ENCODE results near the gene HOXA10.

The HOXA10 gene

DNA sequence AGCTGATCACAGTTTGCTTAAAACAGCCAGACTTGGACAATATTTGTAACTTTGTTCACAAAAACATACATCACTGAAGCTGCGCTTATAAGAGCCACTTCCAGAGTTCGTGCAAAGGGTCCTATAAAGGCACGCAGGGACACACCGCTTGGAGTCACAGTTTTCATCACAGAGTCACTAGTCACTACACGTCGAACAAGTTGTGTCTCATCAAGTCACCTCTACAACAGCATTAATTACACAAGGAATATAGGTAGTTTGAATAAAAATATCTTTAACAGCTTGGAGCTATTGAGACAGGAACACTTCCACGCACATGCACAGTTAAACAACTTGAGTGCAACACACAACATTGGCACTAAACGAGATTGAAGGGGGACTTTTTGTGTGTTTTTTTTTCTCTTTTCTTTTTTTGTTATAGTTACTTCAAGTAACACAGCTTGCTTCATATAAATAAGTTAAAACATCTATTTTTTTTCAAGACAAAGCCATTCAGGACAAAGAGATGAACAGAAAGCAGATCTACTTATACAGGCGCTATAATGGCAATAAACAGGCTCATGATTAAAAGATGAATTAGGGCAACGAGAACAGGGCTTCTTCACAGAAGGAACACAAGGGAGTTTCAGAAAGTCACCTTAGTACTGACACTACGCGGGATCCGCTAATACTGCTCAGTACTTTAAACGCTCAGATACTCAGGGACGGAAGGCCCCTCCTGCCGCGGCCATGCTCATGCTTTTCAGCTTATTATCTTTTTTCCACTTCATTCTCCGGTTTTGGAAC, 32.8 kb downstream of the HOXA10 start:
- TF ChIP-seq, protein P1, sequence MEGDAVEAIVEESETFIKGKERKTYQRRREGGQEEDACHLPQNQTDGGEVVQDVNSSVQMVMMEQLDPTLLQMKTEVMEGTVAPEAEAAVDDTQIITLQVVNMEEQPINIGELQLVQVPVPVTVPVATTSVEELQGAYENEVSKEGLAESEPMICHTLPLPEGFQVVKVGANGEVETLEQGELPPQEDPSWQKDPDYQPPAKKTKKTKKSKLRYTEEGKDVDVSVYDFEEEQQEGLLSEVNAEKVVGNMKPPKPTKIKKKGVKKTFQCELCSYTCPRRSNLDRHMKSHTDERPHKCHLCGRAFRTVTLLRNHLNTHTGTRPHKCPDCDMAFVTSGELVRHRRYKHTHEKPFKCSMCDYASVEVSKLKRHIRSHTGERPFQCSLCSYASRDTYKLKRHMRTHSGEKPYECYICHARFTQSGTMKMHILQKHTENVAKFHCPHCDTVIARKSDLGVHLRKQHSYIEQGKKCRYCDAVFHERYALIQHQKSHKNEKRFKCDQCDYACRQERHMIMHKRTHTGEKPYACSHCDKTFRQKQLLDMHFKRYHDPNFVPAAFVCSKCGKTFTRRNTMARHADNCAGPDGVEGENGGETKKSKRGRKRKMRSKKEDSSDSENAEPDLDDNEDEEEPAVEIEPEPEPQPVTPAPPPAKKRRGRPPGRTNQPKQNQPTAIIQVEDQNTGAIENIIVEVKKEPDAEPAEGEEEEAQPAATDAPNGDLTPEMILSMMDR (IDR thresholded peaks at IDR 0.05): no peak

DNA sequence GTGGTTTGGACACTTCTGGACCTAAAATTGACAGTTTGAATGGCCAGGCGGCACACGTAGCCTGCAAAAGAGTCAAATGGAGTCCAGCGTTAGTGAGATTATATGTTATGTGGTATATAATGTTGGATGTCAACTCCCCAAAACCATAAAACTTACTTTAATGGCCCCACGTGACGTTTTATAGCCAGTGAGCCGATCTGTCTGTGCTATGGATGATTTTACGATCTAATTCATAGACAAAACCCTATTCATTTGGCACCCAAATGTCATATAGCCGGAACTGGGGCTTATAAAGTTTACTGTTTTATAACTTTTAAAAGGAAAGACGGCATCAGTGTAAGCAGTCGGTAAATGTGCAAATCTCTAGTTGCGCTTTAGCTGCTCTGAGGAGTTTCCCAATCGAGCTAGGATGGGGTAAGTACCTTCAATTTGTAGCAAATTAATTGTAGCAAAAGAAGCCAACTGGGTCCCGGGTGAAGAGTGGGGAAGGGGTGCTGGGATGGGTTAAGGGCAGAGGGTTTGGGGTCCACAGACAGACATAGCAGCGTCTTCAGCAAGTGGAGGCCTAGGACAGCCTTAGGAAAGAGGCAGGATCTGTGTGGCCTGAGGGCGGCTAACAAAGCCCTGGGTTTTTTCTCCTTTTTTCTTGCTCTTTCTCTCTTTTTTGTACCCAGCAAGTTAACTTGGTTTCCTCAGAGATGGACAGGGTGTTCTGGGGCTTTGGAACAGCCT, 33.8 kb downstream of the HOXA10 start:
- TF ChIP-seq, protein P1 (IDR thresholded peaks at IDR 0.05): no peak

DNA sequence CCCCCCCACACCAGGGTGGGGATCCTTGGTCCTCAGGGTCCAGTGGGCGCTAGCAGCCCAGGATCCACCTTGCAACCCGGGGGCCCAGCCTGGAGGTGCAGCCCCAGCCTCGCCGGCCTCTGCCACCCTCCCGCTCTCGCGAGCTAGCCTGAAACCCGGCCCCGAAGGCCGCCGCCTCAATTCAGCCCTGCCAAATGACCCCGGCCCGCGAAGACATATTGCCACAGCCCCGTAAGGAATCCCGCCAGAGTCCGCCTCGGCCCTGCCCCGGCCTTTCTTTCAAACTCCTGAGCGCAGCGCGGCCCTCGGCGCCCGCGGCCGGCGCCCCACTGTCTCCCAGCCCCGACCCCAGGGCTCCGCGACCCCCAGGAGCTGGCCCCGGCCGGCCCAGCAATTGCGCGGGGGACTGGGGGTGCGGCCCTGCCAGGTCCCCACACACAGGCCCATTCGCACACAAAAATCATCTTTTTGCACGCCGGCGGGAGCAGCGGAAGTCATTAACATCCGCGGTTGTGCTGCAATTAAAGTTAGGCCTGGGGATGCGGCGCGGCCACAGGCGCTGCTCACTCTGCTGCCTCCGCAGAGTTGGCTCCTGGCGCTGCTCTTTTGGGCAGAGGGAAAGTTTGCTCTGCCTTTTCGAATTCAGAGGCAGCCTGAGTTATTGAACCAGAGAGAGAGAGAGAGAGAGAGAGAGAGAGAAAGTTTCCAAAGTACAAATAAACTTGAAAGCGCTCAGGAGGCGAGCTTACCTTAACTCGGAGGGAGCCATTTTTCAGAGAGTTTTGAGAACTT, 34.6 kb downstream of the HOXA10 start:
- TF ChIP-seq, protein P1 (IDR thresholded peaks at IDR 0.05): no peak

DNA sequence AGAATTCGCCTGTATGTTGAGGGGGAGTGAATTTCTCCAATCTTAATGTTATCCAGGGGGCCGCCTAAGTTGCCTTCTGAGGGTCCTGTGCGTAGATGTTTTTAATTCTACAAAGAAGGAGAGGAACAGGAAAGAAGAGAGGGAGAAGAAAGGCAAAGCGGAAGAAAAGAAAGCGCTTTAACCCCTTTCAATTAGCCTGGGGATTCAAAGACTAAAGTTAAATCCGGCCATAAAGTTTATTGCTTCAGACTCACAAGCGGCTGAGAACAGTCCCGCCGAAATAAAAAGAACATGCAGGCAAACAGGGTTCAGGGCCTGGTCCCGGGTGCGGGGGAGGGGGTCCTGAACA, 35.2 kb downstream of the HOXA10 start:
- TF ChIP-seq, protein P1 (IDR thresholded peaks at IDR 0.05): no peak

DNA sequence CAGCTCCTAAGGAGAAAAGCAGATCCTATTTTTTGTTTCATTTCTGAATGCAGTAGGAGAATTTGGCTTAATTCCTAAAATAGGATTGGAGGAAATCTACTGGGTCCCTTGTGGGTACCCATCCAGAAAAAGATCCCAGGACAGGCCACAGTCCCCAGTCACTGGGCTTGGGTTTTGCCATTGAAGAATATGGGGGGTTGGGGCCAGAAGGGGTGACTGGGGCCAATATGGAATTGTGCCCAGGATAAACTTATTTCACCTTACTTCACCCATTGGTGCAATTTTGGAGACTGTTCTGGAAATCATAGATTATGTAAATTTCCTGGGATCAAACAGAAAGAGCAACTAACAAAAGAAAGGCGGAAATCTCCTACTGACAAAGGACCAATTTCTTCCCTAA, 35.6 kb downstream of the HOXA10 start:
- TF ChIP-seq, protein P1 (IDR thresholded peaks at IDR 0.05): no peak

DNA sequence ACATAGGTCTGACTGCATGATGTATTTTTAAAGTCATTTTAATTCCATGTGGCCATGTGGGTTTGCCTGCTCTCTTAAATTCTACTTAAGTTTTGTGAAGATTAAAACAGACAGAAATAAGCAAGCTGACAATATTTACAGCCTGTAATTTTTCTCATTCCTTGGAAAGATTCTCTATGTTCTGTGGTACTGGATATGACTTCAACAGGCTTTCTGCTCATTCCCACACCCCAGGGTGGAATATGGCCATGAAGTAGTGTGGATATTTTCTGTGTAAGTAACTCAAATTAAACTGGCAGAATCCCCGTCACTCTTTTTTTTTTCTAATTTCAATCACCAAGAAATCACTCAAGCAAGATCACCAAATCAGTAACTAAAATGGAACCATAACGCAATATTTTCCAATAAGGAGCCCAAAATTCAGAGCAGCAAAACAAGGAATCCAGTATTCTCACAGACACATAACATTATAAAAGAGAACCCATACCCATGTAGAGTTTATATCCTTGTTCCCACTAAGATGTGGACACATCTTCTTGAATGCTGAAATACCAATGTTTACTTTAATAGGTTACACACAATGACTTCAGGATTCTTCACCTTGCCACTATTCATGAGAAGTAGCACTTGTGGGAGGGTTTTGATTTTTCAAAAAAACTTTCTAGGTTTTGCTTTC, 36.3 kb downstream of the HOXA10 start:
- TF ChIP-seq, protein P1 (IDR thresholded peaks at IDR 0.05): no peak

DNA sequence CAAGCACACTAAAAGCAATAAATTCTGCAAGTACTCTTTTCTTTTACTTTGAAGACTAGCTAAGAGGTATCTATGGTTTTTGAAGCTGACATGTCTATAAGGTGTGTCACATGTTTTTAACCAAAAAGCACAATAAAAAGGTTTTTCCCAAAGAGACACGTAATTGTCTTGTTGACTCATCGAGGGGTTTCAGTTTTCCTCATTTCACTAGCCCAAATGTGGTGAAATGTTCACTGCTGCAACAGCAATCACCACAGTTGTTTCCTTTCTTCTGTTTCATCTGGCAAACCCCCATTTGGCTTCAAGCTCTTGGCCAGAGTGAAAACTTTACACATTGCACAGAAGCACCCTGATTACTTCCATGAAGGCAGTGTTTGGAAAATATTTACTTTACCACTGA, 39.7 kb downstream of the HOXA10 start:
- TF ChIP-seq, protein P1 (IDR thresholded peaks at IDR 0.05): no peak

All from LNCAP (cell line).